Activated CD8-positive, alpha-beta memory T cell treated with anti-CD3 and anti-CD28 coated beads for 36 hours (primary cell): ENCODE data around the gene TIMM13. TPM values are rescaled to one million over a fixed set of nuclear protein-coding genes. Genes with fewer than 3 reads are reported as not detected.

Source experiments
- total RNA-seq, 2 experiments: library from RNA; stranded (reverse); gene quantifications; one replicate each; pipeline ENCODE4 v1.2.3, GENCODE V29; 2021

TIMM13 gene
- total RNA-seq, 2 experiments from 2014 or later, result 165 to 172 TPM

Other genes starting within 250 kb of the TIMM13 start
- gene PLEKHJ1, start 191.3 kb downstream of the TIMM13 start, total RNA-seq, result 10 to 100 TPM; 87.0 to 90.6 TPM
- 100 to 1,000 TPM; 133 to 142 TPM for gene SF3A2, start 190.8 kb downstream of the TIMM13 start, total RNA-seq
- 1 to 10 TPM; 5.9 to 6.3 TPM for gene AMH, start 178.3 kb downstream of the TIMM13 start, total RNA-seq
- 1 to 10 TPM in 1 of 2 experiments, under 1 TPM in 1; 0.61 to 1.3 TPM for gene JSRP1, start 171.2 kb downstream of the TIMM13 start, total RNA-seq
- under 1 TPM in 1 of 2 experiments, not detected in 1; 0.06 TPM for gene PEAK3, start 145.4 kb downstream of the TIMM13 start, total RNA-seq
- under 1 TPM; 0.15 to 0.17 TPM for gene LINGO3, start 119.4 kb downstream of the TIMM13 start, total RNA-seq
- 100 to 1,000 TPM; 170 to 175 TPM for gene LSM7, start 99.0 kb downstream of the TIMM13 start, total RNA-seq
- 10 to 100 TPM; 44.5 to 45.0 TPM for gene SPPL2B, start 98.9 kb downstream of the TIMM13 start, total RNA-seq
- not detected for gene TMPRSS9, start 67.3 kb downstream of the TIMM13 start, total RNA-seq
- 100 to 1,000 TPM; 111 to 112 TPM for gene LMNB2, start 29.4 kb upstream of the TIMM13 start, total RNA-seq
- 10 to 100 TPM; 30.8 to 31.6 TPM for gene GADD45B, start 48.5 kb upstream of the TIMM13 start, total RNA-seq